Mesenteric fat pad (tissue), 1 donor: ENCODE data around the gene TTLL8. TPM values are rescaled to one million over a fixed set of nuclear protein-coding genes. Genes with fewer than 3 reads are reported as not detected.
"Not testable (repeated sequence)": the region's sequence is repeated elsewhere in the genome, so short reads cannot be mapped to it uniquely, and the experiment has no call there.

ENCODE experiments used
- DNase-seq: peaks from one replicate; pipeline ENCODE4 v3.0.0-alpha.2; 2020; ENCODE audit warnings: low spot score
- long read RNA-seq: library from polyadenylated mRNA; unstranded; transcript quantifications from one replicate; pipeline ENCODE4 v2.0.0, GENCODE V29; 2020
- total RNA-seq: library from RNA; stranded (reverse); fragmentation: NEBNext Ultra II Directional; extraction: Animal tissue kit (Norgen Biotek cat#: 25700); gene quantifications from one replicate; pipeline ENCODE4 v1.2.1, GENCODE V29; 2021
- donor health status: DM: yes; HTN: yes; CAD: no.

Gene TTLL8
- not detected for total RNA-seq
- long read RNA-seq = 0 reads

GRCh38 chr22:50058061-50058905, at the start of gene TTLL8:
Gene TTLL8, minus strand, starts transcription at chr22:50058298.
- no peak for DNase-seq

- no peak for DNase-seq
Measured at GRCh38 chr22:50107529-50107928, 49.4 kb upstream of the TTLL8 start.

- no peak for DNase-seq
Measured at GRCh38 chr22:50105208-50106100, 47.4 kb upstream of the TTLL8 start.

- DNase-seq = no peak
Measured at GRCh38 chr22:50104141-50104544, 46.0 kb upstream of the TTLL8 start.

GRCh38 chr22:50102946-50103345, 44.8 kb upstream of the TTLL8 start:
- peak; percentile 64 for DNase-seq

- DNase-seq = peak; percentile 57
Measured at GRCh38 chr22:50101870-50102565, 43.9 kb upstream of the TTLL8 start.

- DNase-seq = no peak
Measured at GRCh38 chr22:50098052-50098451, 40.0 kb upstream of the TTLL8 start.

GRCh38 chr22:50092342-50092741, 34.2 kb upstream of the TTLL8 start:
- DNase-seq = no peak

GRCh38 chr22:50091092-50091768, 33.1 kb upstream of the TTLL8 start:
- no peak for DNase-seq

- DNase-seq = no peak
Measured at GRCh38 chr22:50090412-50090714, 32.3 kb upstream of the TTLL8 start.

- DNase-seq = no peak
Measured at GRCh38 chr22:50089682-50090411, 31.7 kb upstream of the TTLL8 start, which contains the start of gene MOV10L1. Gene MOV10L1, plus strand, starts transcription at chr22:50090006. Its CDS starts 83 bp downstream, at chr22:50090089.

GRCh38 chr22:50089231-50089630, 31.1 kb upstream of the TTLL8 start:
- no peak for DNase-seq

- DNase-seq = no peak
Measured at GRCh38 chr22:50088096-50088495, 30.0 kb upstream of the TTLL8 start.

- no peak for DNase-seq
Measured at GRCh38 chr22:50087646-50088045, 29.5 kb upstream of the TTLL8 start.

GRCh38 chr22:50086975-50087374, 28.9 kb upstream of the TTLL8 start:
- DNase-seq = not testable (repeated sequence)

- no peak for DNase-seq
Measured at GRCh38 chr22:50086526-50086925, 28.4 kb upstream of the TTLL8 start.

GRCh38 chr22:50085211-50085972, 27.3 kb upstream of the TTLL8 start, which contains the start of gene MLC1:
Gene MLC1, minus strand, starts transcription at chr22:50085426. Its CDS starts 524 bp downstream, at chr22:50084902.
- DNase-seq = no peak

- no peak for DNase-seq
Measured at GRCh38 chr22:50084614-50085021, 26.5 kb upstream of the TTLL8 start.

GRCh38 chr22:50084080-50084477, 26.0 kb upstream of the TTLL8 start:
- no peak for DNase-seq
